HEK293 (cell line): Measurements from ENCODE around the gene PCDH12.

Source experiments
- CTCF ChIA-PET: fragments of 350-600 bp; formaldehyde crosslinking; extraction: SDS; loops from one replicate; lab custom pipeline; 2021; ENCODE audit warnings: antibody characterized with exemption; lab: Yijun Ruan, JAX
- POLR2A ChIA-PET: fragments of 300-600 bp; formaldehyde crosslinking; extraction: SDS; loops from one replicate; lab custom pipeline; 2020; ENCODE audit warnings: antibody characterized with exemption, inconsistent platforms; lab: Yijun Ruan, JAX
- H3K27ac ChIP-seq: fragments of 200-500 bp; sonication (Bioruptor generic); 2 replicates; pipeline ENCODE4 v1.5.1; 2014; ENCODE audit warnings: low read depth, low read length, control low read depth, inconsistent platforms; ENCODE audit errors: extremely low read depth
- H3K36me3 ChIP-seq, 2 experiments: fragments of 200-500 bp in 1 of 2; sonication (Bioruptor generic) in 1 of 2; 1 replicate in 1 of 2; 2 replicates in 1 of 2; pipeline ENCODE4 v1.5.1; 2014 to 2017; ENCODE audit warnings: inconsistent platforms in 2 of 2, low read length in 2 of 2; ENCODE audit not compliant: control insufficient read depth in 2 of 2, insufficient read depth in 1 of 2
- H3K4me1 ChIP-seq: fragments of 200-500 bp; sonication (Bioruptor generic); 2 replicates; pipeline ENCODE4 v1.5.1; 2014; ENCODE audit warnings: mild to moderate bottlenecking, low read length, inconsistent platforms; ENCODE audit not compliant: control insufficient read depth, insufficient read depth
- H3K4me3 ChIP-seq: 2 replicates; pipeline ENCODE4 v1.5.1; 2011; ENCODE audit warnings: low read depth, mild to moderate bottlenecking, control low read depth, low read length, moderate library complexity
- H3K9me3 ChIP-seq: fragments of 200-500 bp; sonication (Bioruptor generic); 2 replicates; pipeline ENCODE4 v1.5.1; 2014; ENCODE audit warnings: low read depth, low read length, inconsistent platforms; ENCODE audit not compliant: control insufficient read depth, insufficient read depth
- ELK4 ChIP-seq: IDR thresholded peaks from 2 replicates; pipeline ENCODE4 v1.6.1; 2011; ENCODE audit warnings: mild to moderate bottlenecking, low read depth, low read length, borderline replicate concordance
- GLI4 ChIP-seq: fragments of 450-650 bp; formaldehyde crosslinking; IDR thresholded peaks from 2 replicates; pipeline ENCODE4 v1.5.1; 2016; ENCODE audit warnings: missing biosample characterization, missing genetic modification characterization
- MEIS1 ChIP-seq: sonication (generic); formaldehyde crosslinking; IDR thresholded peaks from 2 replicates; pipeline ENCODE4 v1.8.1; 2022; ENCODE audit warnings: missing genetic modification reagents, mild to moderate bottlenecking, borderline replicate concordance
- SCRT1 ChIP-seq: fragments of 450-650 bp; formaldehyde crosslinking; IDR thresholded peaks from 2 replicates; pipeline ENCODE4 v1.5.1; 2016; ENCODE audit warnings: missing biosample characterization, missing genetic modification characterization, borderline replicate concordance
- ZBTB17 ChIP-seq: fragments of 450-650 bp; formaldehyde crosslinking; IDR thresholded peaks from 2 replicates; pipeline ENCODE4 v1.5.1; 2016; ENCODE audit warnings: missing biosample characterization, missing genetic modification characterization
- ZEB2 ChIP-seq: fragments of 450-650 bp; formaldehyde crosslinking; IDR thresholded peaks from 2 replicates; pipeline ENCODE4 v1.5.1; 2016; ENCODE audit warnings: missing biosample characterization, missing genetic modification characterization
- ZFP69B ChIP-seq: fragments of 450-650 bp; formaldehyde crosslinking; IDR thresholded peaks from 2 replicates; pipeline ENCODE4 v1.5.1; 2016; ENCODE audit warnings: missing biosample characterization, missing genetic modification characterization
- ZNF10 ChIP-seq: fragments of 450-650 bp; formaldehyde crosslinking; IDR thresholded peaks from 2 replicates; pipeline ENCODE4 v1.5.1; 2017; ENCODE audit warnings: missing biosample characterization, missing genetic modification characterization
- ZNF140 ChIP-seq: fragments of 450-650 bp; formaldehyde crosslinking; IDR thresholded peaks from 2 replicates; pipeline ENCODE4 v1.5.1; 2016; ENCODE audit warnings: missing biosample characterization, missing genetic modification characterization
- ZNF155 ChIP-seq: fragments of 450-650 bp; formaldehyde crosslinking; IDR thresholded peaks from 2 replicates; pipeline ENCODE4 v1.5.1; 2016; ENCODE audit warnings: missing biosample characterization, missing genetic modification characterization
- ZNF19 ChIP-seq: fragments of 450-650 bp; formaldehyde crosslinking; IDR thresholded peaks from 2 replicates; pipeline ENCODE4; 2016; ENCODE audit warnings: missing biosample characterization, missing genetic modification characterization, low read depth
- ZNF239 ChIP-seq: fragments of 450-650 bp; formaldehyde crosslinking; IDR thresholded peaks from 2 replicates; pipeline ENCODE4 v1.5.1; 2016; ENCODE audit warnings: missing biosample characterization, missing genetic modification characterization
- ZNF266 ChIP-seq: fragments of 450-650 bp; formaldehyde crosslinking; IDR thresholded peaks from 2 replicates; pipeline ENCODE4 v1.5.1; 2016; ENCODE audit warnings: missing biosample characterization, missing genetic modification characterization, low read depth
- ZNF280D ChIP-seq: fragments of 450-650 bp; formaldehyde crosslinking; IDR thresholded peaks from 2 replicates; pipeline ENCODE4 v1.5.1; 2016; ENCODE audit warnings: missing biosample characterization, missing genetic modification characterization
- ZNF426 ChIP-seq: fragments of 450-650 bp; formaldehyde crosslinking; IDR thresholded peaks from 2 replicates; pipeline ENCODE4 v1.5.1; 2017; ENCODE audit warnings: missing biosample characterization, missing genetic modification characterization, mild to moderate bottlenecking, inconsistent platforms, moderate library complexity
- ZNF513 ChIP-seq: fragments of 450-650 bp; IDR thresholded peaks from 2 replicates; pipeline ENCODE4 v1.5.1; 2018; ENCODE audit warnings: missing biosample characterization, missing genetic modification characterization
- ZNF544 ChIP-seq: fragments of 450-650 bp; formaldehyde crosslinking; IDR thresholded peaks from 2 replicates; pipeline ENCODE4 v1.5.0; 2017; ENCODE audit warnings: missing biosample characterization, missing genetic modification characterization
- ZNF558 ChIP-seq: fragments of 450-650 bp; formaldehyde crosslinking; IDR thresholded peaks from 2 replicates; pipeline ENCODE4 v1.5.1; 2016; ENCODE audit warnings: missing biosample characterization, missing genetic modification characterization
- ZNF626 ChIP-seq: fragments of 450-650 bp; sonication (Bioruptor Pico); formaldehyde crosslinking; IDR thresholded peaks from 2 replicates; pipeline ENCODE4 v1.5.1; 2018; ENCODE audit warnings: missing biosample characterization, missing genetic modification characterization, inconsistent platforms
- ZSCAN5A ChIP-seq: fragments of 450-650 bp; formaldehyde crosslinking; IDR thresholded peaks from 2 replicates; pipeline ENCODE4 v1.5.1; 2016; ENCODE audit warnings: missing biosample characterization, missing genetic modification characterization
- TF ChIP-seq, protein P1 (sequence below): fragments of 450-650 bp; formaldehyde crosslinking; IDR thresholded peaks from 2 replicates; pipeline ENCODE4 v1.5.1; 2016; ENCODE audit warnings: missing biosample characterization, missing genetic modification characterization
- TF ChIP-seq, protein P2 (sequence below): fragments of 450-650 bp; formaldehyde crosslinking; IDR thresholded peaks from 2 replicates; pipeline ENCODE4 v1.5.1; 2016; ENCODE audit warnings: missing biosample characterization, missing genetic modification characterization

The PCDH12 gene

DNA sequence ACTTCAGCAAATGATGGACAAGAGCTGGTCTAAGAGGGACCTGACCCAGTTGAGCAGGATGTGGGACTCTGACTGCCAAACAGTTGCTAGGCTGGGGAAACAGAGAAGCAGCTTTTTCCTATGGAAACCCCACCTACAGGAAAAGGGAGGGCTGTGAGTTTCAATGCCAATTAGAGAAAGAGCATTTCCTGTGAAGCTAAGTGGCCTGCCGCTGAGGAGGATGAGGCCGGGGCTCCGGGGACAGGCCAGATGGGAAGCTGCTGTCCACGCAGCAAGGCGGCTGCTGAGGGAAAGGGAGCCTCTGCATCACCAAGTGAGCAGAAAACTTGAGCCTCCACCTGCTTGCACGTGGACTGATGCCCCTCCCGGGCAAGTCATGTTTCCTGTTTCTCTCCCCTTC lies at the start of gene PCDH12:
Gene PCDH12 (minus strand): TSS at position 90 of the 400 bp plus-strand sequence. CDS start 351 bp downstream, outside the sequence.
- ChIA-PET POLR2A (interaction anchor here (1.5 kb wide), 1 partner anchor 11 kb away, joined by 5 read pairs; the partner anchor contains the start of gene RNF14), CTCF (interaction anchor here (0.5 to 6.0 kb wide), 7 partner anchors 10 to 627 kb away, joined by 3 to 158 read pairs (median 3); no protein-coding TSS in a partner anchor)
- TF ChIP-seq ZNF140 (tag by site-specific recombination) (no peak), SCRT1 (no peak), ZNF280D (no peak), ZNF513 (tag by site-specific recombination) (no peak), ZFP69B (tag by site-specific recombination) (no peak), ELK4 (no peak), ZEB2 (no peak), ZNF10 (tag by site-specific recombination) (no peak), ZSCAN5A (tag by site-specific recombination) (no peak), ZNF266 (tag by site-specific recombination) (no peak), GLI4 (no peak), MEIS1 (CRISPR knock-in tag) (no peak), ZNF239 (tag by site-specific recombination) (no peak), ZNF155 (tag by site-specific recombination) (no peak), ZBTB17 (tag by site-specific recombination) (no peak), ZNF626 (tag by site-specific recombination) (no peak), ZNF558 (tag by site-specific recombination) (no peak)
- TF ChIP-seq, protein P1, sequence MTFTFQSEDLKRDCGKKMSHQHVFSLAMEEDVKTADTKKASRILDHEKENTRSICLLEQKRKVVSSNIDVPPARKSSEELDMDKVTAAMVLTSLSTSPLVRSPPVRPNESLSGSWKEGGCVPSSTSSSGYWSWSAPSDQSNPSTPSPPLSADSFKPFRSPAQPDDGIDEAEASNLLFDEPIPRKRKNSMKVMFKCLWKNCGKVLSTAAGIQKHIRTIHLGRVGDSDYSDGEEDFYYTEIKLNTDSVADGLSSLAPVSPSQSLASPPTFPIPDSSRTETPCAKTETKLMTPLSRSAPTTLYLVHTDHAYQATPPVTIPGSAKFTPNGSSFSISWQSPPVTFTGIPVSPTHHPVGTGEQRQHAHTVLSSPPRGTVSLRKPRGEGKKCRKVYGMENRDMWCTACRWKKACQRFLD (tag by site-specific recombination) = no peak
- Histone ChIP-seq H3K36me3 (no peaks in the 10 kb centered on the region), H3K27ac (no peak within 1 kb of the TSS), H3K4me3 (no peak within 1 kb of the TSS), H3K4me1 (no peaks in the 10 kb centered on the region), H3K9me3 (no peaks in the 10 kb centered on the region)

DNA sequence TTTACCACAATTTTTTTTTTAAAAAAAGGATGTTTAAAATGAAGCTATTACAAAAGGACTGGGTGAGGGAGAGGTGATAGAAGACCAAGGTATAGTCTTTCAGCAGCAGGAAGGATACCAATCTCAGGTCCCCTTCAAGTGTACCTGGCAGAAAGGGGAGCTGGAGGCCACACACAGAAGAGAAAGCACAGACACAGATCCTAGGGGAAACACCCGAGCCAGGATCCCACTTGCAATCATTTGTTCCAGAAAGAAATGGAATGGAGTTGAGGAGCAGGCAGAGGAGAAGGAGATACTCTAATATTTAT lies 49.2 kb upstream of the PCDH12 start:
- POLR2A ChIA-PET = no interaction called here
- no peak overlapping the region for H3K27ac ChIP-seq
- no peaks in the 10 kb centered on the region for H3K4me1 ChIP-seq
- peaks cover 0 to 73% of the 10 kb centered on the region in 2 experiments; a peak in 2 of 3 replicates for H3K36me3 ChIP-seq
- H3K4me3 ChIP-seq = no peak overlapping the region
- no peaks in the 10 kb centered on the region for H3K9me3 ChIP-seq
- CTCF ChIA-PET = interaction anchor here (0.9 to 1.2 kb wide), 4 partner anchors 8 to 117 kb away, joined by 3 to 7 read pairs (median 4); no protein-coding TSS in a partner anchor
- TF ChIP-seq ZNF544 (tag by site-specific recombination) (no peak), ZNF19 (tag by site-specific recombination) (no peak), ZNF513 (tag by site-specific recombination) (no peak), ZNF426 (tag by site-specific recombination) (no peak)
- TF ChIP-seq, protein P2, sequence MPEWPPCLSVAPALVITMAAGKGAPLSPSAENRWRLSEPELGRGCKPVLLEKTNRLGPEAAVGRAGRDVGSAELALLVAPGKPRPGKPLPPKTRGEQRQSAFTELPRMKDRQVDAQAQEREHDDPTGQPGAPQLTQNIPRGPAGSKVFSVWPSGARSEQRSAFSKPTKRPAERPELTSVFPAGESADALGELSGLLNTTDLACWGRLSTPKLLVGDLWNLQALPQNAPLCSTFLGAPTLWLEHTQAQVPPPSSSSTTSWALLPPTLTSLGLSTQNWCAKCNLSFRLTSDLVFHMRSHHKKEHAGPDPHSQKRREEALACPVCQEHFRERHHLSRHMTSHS (tag by site-specific recombination) = no peak
